HepG2 (cell line): ENCODE results near the gene TLR9. TPM values are rescaled to one million over a fixed set of nuclear protein-coding genes. Genes with fewer than 3 reads are reported as not detected.

Experiments
- ATAC-seq: fragments of 200-7000 bp; cut with Tn5 transposase; 3 replicates; pipeline ENCODE4 v1.9.1; 2020; ENCODE audit warnings: mild to moderate bottlenecking, moderate library complexity
- BruUV-seq: library from RNA; stranded (reverse); fragments of 400-500 nt; replicated peaks from 2 replicates; lab custom pipeline; 2021; lab: Mats Ljungman, UMichigan
- CTCF ChIA-PET: fragments of 300-600 bp; formaldehyde crosslinking; extraction: SDS; loops from one replicate; lab custom pipeline; 2021; ENCODE audit warnings: low total read pairs, inconsistent platforms, low intra/inter-chr PET ratio; lab: Yijun Ruan, JAX
- POLR2A ChIA-PET: fragments of 350-600 bp; sonication (Branson Sonifier 250); formaldehyde crosslinking; loops from one replicate; lab custom pipeline; 2020; ENCODE audit warnings: antibody characterized with exemption, inconsistent platforms; lab: Yijun Ruan, JAX
- DNase-seq: peaks from one replicate; pipeline ENCODE4 v3.0.0-alpha.2; 2015; ENCODE audit warnings: low spot score
- FAIRE-seq: peaks from 3 replicates; lab custom pipeline; 2011; peaks lifted over from hg19 to GRCh38; lab: Jason Lieb, UNC
- H2AFZ ChIP-seq: one replicate; pipeline ENCODE4 v1.6.1; 2011; ENCODE audit warnings: low read length, inconsistent platforms
- H3K27ac ChIP-seq: fragments of 300-600 bp; 3 replicates; pipeline ENCODE4 v1.8.0; 2011; ENCODE audit warnings: mixed run types, mild to moderate bottlenecking, mixed read lengths, low read length, inconsistent platforms; ENCODE audit not compliant: insufficient read depth; ENCODE audit errors: extremely low read length
- H3K27me3 ChIP-seq, 2 experiments: fragments of 200-600 bp in 1 of 2; 2 replicates in 1 of 2; 3 replicates in 1 of 2; pipeline versions ENCODE4 v1.6.0 to v1.8.0; 2011; ENCODE audit warnings: low read length in 2 of 2, mild to moderate bottlenecking in 2 of 2, moderate library complexity in 2 of 2, inconsistent platforms in 1 of 2; ENCODE audit not compliant: insufficient read depth in 2 of 2, control insufficient read depth in 1 of 2
- H3K36me3 ChIP-seq, 2 experiments: fragments of 200-600 bp in 1 of 2; replicated peaks in 1 of 2; 2 replicates in 1 of 2; 3 replicates in 1 of 2; pipeline versions ENCODE4 v1.5.1 to v1.8.0; 2011; ENCODE audit warnings: low read length in 2 of 2, inconsistent platforms in 1 of 2; ENCODE audit not compliant: insufficient read depth in 2 of 2, control insufficient read depth in 1 of 2
- H3K4me1 ChIP-seq: 2 replicates; pipeline ENCODE4 v1.5.1; 2012; ENCODE audit warnings: low read length, inconsistent platforms; ENCODE audit not compliant: insufficient read depth
- H3K4me2 ChIP-seq: 2 replicates; pipeline ENCODE4 v1.6.0; 2011; ENCODE audit warnings: low read depth, low read length, inconsistent platforms
- H3K4me3 ChIP-seq, 3 experiments: fragments of 200-600 bp in 1 of 3; sonication (generic), shearing (Covaris generic) in 1 of 3; replicated peaks in 1 of 3; 2 replicates each; pipeline ENCODE4 v1.5.1; 2011 to 2016; ENCODE audit warnings: low read length in 3 of 3, inconsistent platforms in 2 of 3, low read depth in 2 of 3, mild to moderate bottlenecking in 2 of 3, control low read depth in 1 of 3, mixed read lengths in 1 of 3; ENCODE audit not compliant: insufficient read depth in 1 of 3
- H3K79me2 ChIP-seq: one replicate; pipeline ENCODE4 v1.6.1; 2011; ENCODE audit warnings: low read length, inconsistent platforms; ENCODE audit not compliant: insufficient read depth
- H3K9ac ChIP-seq: 2 replicates; pipeline ENCODE4 v1.6.0; 2011; ENCODE audit warnings: mild to moderate bottlenecking, low read depth, low read length, inconsistent platforms; ENCODE audit not compliant: insufficient read depth
- H3K9me3 ChIP-seq: 2 replicates; pipeline ENCODE4 v1.5.1; 2012; ENCODE audit warnings: mild to moderate bottlenecking, low read length
- H4K20me1 ChIP-seq: 2 replicates; pipeline ENCODE4 v1.6.0; 2011; ENCODE audit warnings: inconsistent platforms, mild to moderate bottlenecking, low read length, moderate library complexity; ENCODE audit not compliant: insufficient read depth
- ARID3A ChIP-seq: IDR thresholded peaks from 2 replicates; pipeline ENCODE4 v1.6.1; 2012; ENCODE audit warnings: low read depth, low read length, improper control_type of control experiment
- FOSL2 ChIP-seq: sonication (generic); formaldehyde crosslinking; IDR thresholded peaks from 2 replicates; pipeline ENCODE4 v1.4.0; 2020; ENCODE audit warnings: missing genetic modification reagents
- HOXA5 ChIP-seq: sonication (generic); formaldehyde crosslinking; IDR thresholded peaks from 2 replicates; pipeline ENCODE4 v1.4.0; 2020; ENCODE audit warnings: missing genetic modification reagents
- MXD1 ChIP-seq: sonication (generic); formaldehyde crosslinking; IDR thresholded peaks from 2 replicates; pipeline ENCODE4 v1.4.0; 2020; ENCODE audit warnings: mild to moderate bottlenecking, missing genetic modification reagents
- SKIL ChIP-seq: sonication (generic); formaldehyde crosslinking; IDR thresholded peaks from 2 replicates; pipeline ENCODE4 v1.8.0; 2022; ENCODE audit warnings: missing genetic modification reagents, mild to moderate bottlenecking, moderate library complexity, borderline replicate concordance
- XRCC5 ChIP-seq: fragments of 200-400 bp; formaldehyde crosslinking; optimal IDR thresholded peaks from 2 replicates; pipeline ENCODE3; 2017; ENCODE audit warnings: mild to moderate bottlenecking, low read length
- ZBTB38 ChIP-seq: sonication (generic); formaldehyde crosslinking; IDR thresholded peaks from 2 replicates; pipeline ENCODE4 v1.5.1; 2020; ENCODE audit warnings: mild to moderate bottlenecking, missing genetic modification reagents
- ZEB1 ChIP-seq: IDR thresholded peaks from 2 replicates; pipeline ENCODE4 v1.6.1; 2012; ENCODE audit warnings: mild to moderate bottlenecking, low read depth, inconsistent platforms; ENCODE audit not compliant: insufficient replicate concordance
- ZNF329 ChIP-seq: sonication (generic); formaldehyde crosslinking; IDR thresholded peaks from 2 replicates; pipeline ENCODE4 v1.9.0; 2021; ENCODE audit warnings: low read depth, mild to moderate bottlenecking, missing genetic modification reagents
- WGBS: methylation state at CpG from one replicate; pipeline ENCODE4 v1.1.6; 2017; ENCODE audit warnings: low lambda C conversion rate; 5-methylcytosine and 5-hydroxymethylcytosine counted together
- in situ Hi-C: cut with HindIII; loops from 2 replicates; pipeline ENCODE4 v1.10.0; 2017; ENCODE audit warnings: low pct_unique_long_range_greater_than_20kb; ENCODE audit not compliant: extremely low pct_ligation_motif_present
- intact Hi-C: fragments of 100-400 bp; cut with micrococcal nuclease; formaldehyde crosslinking; loops from one replicate; pipeline ENCODE4 v1.10.0; 2022; ENCODE audit not compliant: unreplicated experiment
- microRNA counts: library from miRNA; unstranded; fragments of <30 nt; microRNA quantifications from one replicate; lab custom pipeline; 2015
- microRNA-seq: library from miRNA; unstranded; fragments of <30 nt; microRNA quantifications from one replicate; pipeline ENCODE4, GENCODE V29; 2020
- polyA plus RNA-seq, 8 experiments: library from polyadenylated mRNA; depleted of rRNA in 3 of 8; stranded (reverse) in 7 of 8; unstranded in 1 of 8; fragments of >200 nt; fragmentation: Illumina TruSeq in 4 of 8; extraction: Trizol in 4 of 8; gene quantifications; 2 replicates each; pipeline versions ENCODE4 v1.2.1 to v1.2.3, GENCODE V29; 2011 to 2016; ENCODE audit warnings: low read depth in 4 of 8, missing spikeins in 1 of 8, mixed read lengths in 1 of 8; ENCODE audit not compliant: insufficient read depth in 1 of 8
- small RNA-seq, 3 experiments: library from RNA; depleted of rRNA; stranded (forward); fragments of <200 nt; gene quantifications; one replicate each; pipeline ENCODE3, GENCODE V24; 2012; ENCODE audit warnings: low read depth in 2 of 3, low replicate concordance in 1 of 3; ENCODE audit not compliant: insufficient read length in 3 of 3, insufficient read depth in 2 of 3
- total RNA-seq, 5 experiments: library from RNA; depleted of rRNA; stranded (reverse); fragments of >200 nt; fragmentation: Illumina TruSeq; extraction: Trizol; gene quantifications; 2 replicates each; pipeline ENCODE4 v1.2.3, GENCODE V29; 2016; ENCODE audit warnings: low read depth in 1 of 5

Gene TLR9
- total and polyA plus RNA-seq, 2 of the 13 experiments (the other 11 are each of a cell fraction or from before 2014, with no cell fraction given) = not detected

GRCh38 chr3:52171514-52172261, 53.8 kb downstream of the TLR9 start:
- H2AFZ ChIP-seq = no peak overlapping the region
- no peaks in the 10 kb centered on the region for H3K9me3 ChIP-seq
- TF ChIP-seq SKIL (CRISPR knock-in tag) = 0 out of 2 replicates have a peak, but pooled peaks have one; percentile 33
- TF ChIP-seq XRCC5 = peak; percentile 33
- no peak for TF ChIP-seq ZEB1
- no peak for TF ChIP-seq HOXA5 (CRISPR knock-in tag)
- no peak for TF ChIP-seq ZNF329
- TF ChIP-seq MXD1 (CRISPR knock-in tag) = 0 out of 2 replicates have a peak, but pooled peaks have one; percentile 33
- TF ChIP-seq FOSL2 (CRISPR knock-in tag) = peak; percentile 71
- no peak for TF ChIP-seq ZBTB38 (CRISPR knock-in tag)
- peak; percentile 48; the same call in 1 of the 2 replicates for TF ChIP-seq ARID3A
- TF ChIP-seq, all 625 proteins: peak for 5
- Histone ChIP-seq H3K4me3 (no peak overlapping the region), H3K79me2 (no peaks in the 10 kb centered on the region), H3K27ac (no peak overlapping the region), H3K27me3 (no peaks in the 10 kb centered on the region), H3K4me2 (peak overlapping the region; percentile 60), H3K36me3 (no peaks in the 10 kb centered on the region), H3K9ac (no peak overlapping the region), H4K20me1 (no peaks in the 10 kb centered on the region), H3K4me1 (peaks cover 59% of the 10 kb centered on the region)
- FAIRE-seq = no peak
- ATAC-seq = peak; percentile 24
- BruUV-seq = no TSS peak
- intact Hi-C loops = no loop called here
- 42% methylated on average over 3 of the region's 3 CpGs for WGBS
- in situ Hi-C loops = no loop called here
- DNase-seq = no peak
- ChIA-PET CTCF (no interaction called here), POLR2A (interaction anchor here (0.5 to 2.2 kb wide), 4 partner anchors 13 to 176 kb away, joined by 3 to 21 read pairs (median 3); partner anchors contain the start of genes POC1A and RPL29)

MicroRNAs within 50 kb of the gene (microRNA counts, 767-probe panel; counts per million panel counts)
- not detected for microRNA hsa-let-7g-5p (lab: Ali Mortazavi, UCI)

Small RNA genes within 50 kb of the gene (microRNA-seq; reads per million reads assigned to microRNA genes)
- 3,103 reads per million, percentile 95 among the genes with 10 or more reads in this experiment for gene MIRLET7G

Small RNA genes within 50 kb of the gene (small RNA-seq; reads per million reads assigned to genes)
- 2.9 to 817 (median 237) reads per million in 3 experiments for gene MIRLET7G

Other genes starting within 250 kb of the TLR9 start
- gene ACY1, start 242.1 kb downstream of the TLR9 start, total RNA-seq (2016; rRNA removed; fragmentation: Illumina TruSeq; extraction: Trizol) = 112 and 113 TPM in 2 replicates
- gene ACY1, start 242.1 kb downstream of the TLR9 start, polyA plus RNA-seq (2011; rRNA removed) = 162 and 166 TPM in 2 replicates
- gene RPL29, start 229.8 kb downstream of the TLR9 start, total RNA-seq (2016; rRNA removed; fragmentation: Illumina TruSeq; extraction: Trizol) = 1,348 and 1,507 TPM in 2 replicates
- gene RPL29, start 229.8 kb downstream of the TLR9 start, polyA plus RNA-seq (2011; rRNA removed) = 2,212 and 2,263 TPM in 2 replicates
- gene DUSP7, start 169.1 kb downstream of the TLR9 start, total RNA-seq (2016; rRNA removed; fragmentation: Illumina TruSeq; extraction: Trizol) = 6.6 and 7.3 TPM in 2 replicates
- gene DUSP7, start 169.1 kb downstream of the TLR9 start, polyA plus RNA-seq (2011; rRNA removed) = 8.7 and 8.8 TPM in 2 replicates
- 20.0 and 22.5 TPM in 2 replicates for gene POC1A, start 71.2 kb downstream of the TLR9 start, total RNA-seq (2016; rRNA removed; fragmentation: Illumina TruSeq; extraction: Trizol)
- gene POC1A, start 71.2 kb downstream of the TLR9 start, polyA plus RNA-seq (2011; rRNA removed) = 12.6 and 14.6 TPM in 2 replicates
- 36.0 and 40.2 TPM in 2 replicates for gene ALAS1, start 27.5 kb downstream of the TLR9 start, total RNA-seq (2016; rRNA removed; fragmentation: Illumina TruSeq; extraction: Trizol)
- gene ALAS1, start 27.5 kb downstream of the TLR9 start, polyA plus RNA-seq (2011; rRNA removed) = 39.0 and 43.2 TPM in 2 replicates
- gene TWF2, start 13.5 kb upstream of the TLR9 start, total RNA-seq (2016; rRNA removed; fragmentation: Illumina TruSeq; extraction: Trizol) = 45.5 and 49.1 TPM in 2 replicates
- gene TWF2, start 13.5 kb upstream of the TLR9 start, polyA plus RNA-seq (2011; rRNA removed) = 108 and 123 TPM in 2 replicates
- 1.5 and 2.5 TPM in 2 replicates for gene PPM1M, start 20.1 kb upstream of the TLR9 start, total RNA-seq (2016; rRNA removed; fragmentation: Illumina TruSeq; extraction: Trizol)
- gene PPM1M, start 20.1 kb upstream of the TLR9 start, polyA plus RNA-seq (2011; rRNA removed) = 5.9 and 6.9 TPM in 2 replicates
- gene WDR82, start 53.0 kb upstream of the TLR9 start, total RNA-seq (2016; rRNA removed; fragmentation: Illumina TruSeq; extraction: Trizol) = 59.5 and 62.0 TPM in 2 replicates
- gene WDR82, start 53.0 kb upstream of the TLR9 start, polyA plus RNA-seq (2011; rRNA removed) = 39.1 and 41.9 TPM in 2 replicates
- gene GLYCTK, start 62.2 kb upstream of the TLR9 start, total RNA-seq (2016; rRNA removed; fragmentation: Illumina TruSeq; extraction: Trizol) = 91.7 and 126 TPM in 2 replicates
- gene GLYCTK, start 62.2 kb upstream of the TLR9 start, polyA plus RNA-seq (2011; rRNA removed) = 70.0 and 102 TPM in 2 replicates
- gene DNAH1, start 90.7 kb upstream of the TLR9 start, total RNA-seq (2016; rRNA removed; fragmentation: Illumina TruSeq; extraction: Trizol) = 0.42 and 0.64 TPM in 2 replicates
- gene DNAH1, start 90.7 kb upstream of the TLR9 start, polyA plus RNA-seq (2011; rRNA removed) = 3.5 and 4.8 TPM in 2 replicates
- gene BAP1, start 184.4 kb upstream of the TLR9 start, total RNA-seq (2016; rRNA removed; fragmentation: Illumina TruSeq; extraction: Trizol) = 46.9 and 59.1 TPM in 2 replicates
- 66.1 and 67.1 TPM in 2 replicates for gene BAP1, start 184.4 kb upstream of the TLR9 start, polyA plus RNA-seq (2011; rRNA removed)
- 4.5 and 5.2 TPM in 2 replicates for gene PHF7, start 185.0 kb upstream of the TLR9 start, total RNA-seq (2016; rRNA removed; fragmentation: Illumina TruSeq; extraction: Trizol)
- gene PHF7, start 185.0 kb upstream of the TLR9 start, polyA plus RNA-seq (2011; rRNA removed) = 8.8 and 12.6 TPM in 2 replicates
- gene SEMA3G, start 219.5 kb upstream of the TLR9 start, total RNA-seq (2016; rRNA removed; fragmentation: Illumina TruSeq; extraction: Trizol) = 2.0 and 6.1 TPM in 2 replicates
- gene SEMA3G, start 219.5 kb upstream of the TLR9 start, polyA plus RNA-seq (2011; rRNA removed) = 8.3 and 13.4 TPM in 2 replicates
- 11.8 and 18.7 TPM in 2 replicates for gene TNNC1, start 228.4 kb upstream of the TLR9 start, total RNA-seq (2016; rRNA removed; fragmentation: Illumina TruSeq; extraction: Trizol)
- 36.4 and 39.5 TPM in 2 replicates for gene TNNC1, start 228.4 kb upstream of the TLR9 start, polyA plus RNA-seq (2011; rRNA removed)
- 15.3 and 27.0 TPM in 2 replicates for gene NISCH, start 230.0 kb upstream of the TLR9 start, total RNA-seq (2016; rRNA removed; fragmentation: Illumina TruSeq; extraction: Trizol)
- 47.6 and 63.0 TPM in 2 replicates for gene NISCH, start 230.0 kb upstream of the TLR9 start, polyA plus RNA-seq (2011; rRNA removed)